Fibroblast of lung (primary cell): ENCODE results near the gene RIGI. TPM values are rescaled to one million over a fixed set of nuclear protein-coding genes. Genes with fewer than 3 reads are reported as not detected.
"Not testable (repeated sequence)": the region's sequence is repeated elsewhere in the genome, so short reads cannot be mapped to it uniquely, and the experiment has no call there.

Experiments used
- DNase-seq, 2 donors: peaks; one replicate each; pipeline versions ENCODE4 v3.0.0 to v3.0.0-alpha.2; 2010; ENCODE audit warnings: low read depth in 2 of 2
- H2AFZ ChIP-seq: 2 replicates; pipeline ENCODE4 v1.5.1; 2012; ENCODE audit warnings: low read length, control low read depth, inconsistent platforms
- H3K27ac ChIP-seq: 2 replicates; pipeline ENCODE4 v1.5.1; 2011; ENCODE audit warnings: low read length, control low read depth; ENCODE audit not compliant: insufficient read depth
- H3K27me3 ChIP-seq: 2 replicates; pipeline ENCODE4 v1.5.1; 2011; ENCODE audit warnings: mild to moderate bottlenecking, low read length; ENCODE audit not compliant: control insufficient read depth, insufficient read depth
- H3K36me3 ChIP-seq: 2 replicates; pipeline ENCODE4 v1.5.1; 2011; ENCODE audit warnings: low read length; ENCODE audit not compliant: control insufficient read depth, insufficient read depth
- H3K4me1 ChIP-seq: 2 replicates; pipeline ENCODE4 v1.5.1; 2011; ENCODE audit warnings: low read length; ENCODE audit not compliant: control insufficient read depth, insufficient read depth; ENCODE audit errors: extremely low read depth
- H3K4me2 ChIP-seq: 2 replicates; pipeline ENCODE4 v1.5.1; 2011; ENCODE audit warnings: low read length, control low read depth; ENCODE audit not compliant: insufficient read depth; ENCODE audit errors: extremely low read depth
- H3K4me3 ChIP-seq, 4 experiments: fragments of 200-600 bp in 1 of 4; sonication (generic) in 1 of 4; replicated peaks in 1 of 4; 2 replicates each; pipeline ENCODE4 v1.5.1; 2011 to 2016; ENCODE audit warnings: low read length in 4 of 4, low read depth in 3 of 4, mild to moderate bottlenecking in 3 of 4, control low read depth in 2 of 4, inconsistent platforms in 1 of 4, mixed read lengths in 1 of 4; ENCODE audit not compliant: insufficient read depth in 1 of 4; ENCODE audit errors: control extremely low read depth in 1 of 4
- H3K79me2 ChIP-seq: 2 replicates; pipeline ENCODE4 v1.5.1; 2012; ENCODE audit warnings: mild to moderate bottlenecking, low read length, inconsistent platforms; ENCODE audit not compliant: control insufficient read depth, insufficient read depth
- H3K9ac ChIP-seq: 2 replicates; pipeline ENCODE4 v1.5.1; 2011; ENCODE audit warnings: mild to moderate bottlenecking, low read length, control low read depth; ENCODE audit not compliant: insufficient read depth
- H3K9me3 ChIP-seq: 2 replicates; pipeline ENCODE4 v1.5.1; 2012; ENCODE audit warnings: low read depth, low read length; ENCODE audit not compliant: control insufficient read depth, insufficient read depth
- H4K20me1 ChIP-seq: 2 replicates; pipeline ENCODE4 v1.5.1; 2011; ENCODE audit warnings: low read length; ENCODE audit not compliant: control insufficient read depth, insufficient read depth; ENCODE audit errors: extremely low read depth
- CTCF ChIP-seq, 2 donors: IDR thresholded peaks in 1 of 2; conservative IDR thresholded peaks in 1 of 2; 1 replicate in 1 of 2; 2 replicates in 1 of 2; pipeline ENCODE4 v1.5.1; 2011 to 2012; ENCODE audit warnings: low read length in 2 of 2, control low read depth in 1 of 2, inconsistent platforms in 1 of 2, low read depth in 1 of 2, mild to moderate bottlenecking in 1 of 2
- EZH2 ChIP-seq: IDR thresholded peaks from 2 replicates; pipeline ENCODE4 v1.5.1; 2012; ENCODE audit warnings: low read length, control low read depth, mild to moderate bottlenecking; ENCODE audit errors: missing control alignments
- polyA plus RNA-seq, 2 donors: library from polyadenylated mRNA; depleted of rRNA in 1 of 2; stranded (reverse) in 1 of 2; unstranded in 1 of 2; fragments of >200 nt; gene quantifications; 2 replicates each; pipeline ENCODE4 v1.2.1, GENCODE V29; 2011 to 2012; ENCODE audit warnings: missing spikeins in 1 of 2
- total RNA-seq: library from RNA; depleted of rRNA; stranded (reverse); fragments of >200 nt; gene quantifications from 2 replicates; pipeline ENCODE4 v1.2.1, GENCODE V29; 2014

Gene RIGI
- total and polyA plus RNA-seq, 2 donors (not counting 1 experiment from before 2014, with no cell fraction given): 8.8 to 13.2 TPM

- Histone ChIP-seq H3K27me3 (no peaks in the 10 kb centered on the region), H3K27ac (peak overlapping the region; percentile 98), H3K36me3 (no peaks in the 10 kb centered on the region), H3K9me3 (no peaks in the 10 kb centered on the region), H3K9ac (peak overlapping the region; percentile 97), H3K4me3 (peak overlapping the region; percentile 67 to 90 (median 76)), H3K79me2 (peaks cover 49% of the 10 kb centered on the region), H4K20me1 (no peaks in the 10 kb centered on the region), H3K4me1 (no peaks in the 10 kb centered on the region), H3K4me2 (peak overlapping the region; percentile 89), H2AFZ (peak overlapping the region; percentile 41)
- DNase-seq: peak; percentile 51 to 60
- TF ChIP-seq EZH2: no peak
- no peak for TF ChIP-seq CTCF (conservative IDR thresholded peaks at IDR 0.05 in 1 of 2, IDR thresholded peaks at IDR 0.05 in 1 of 2; ENCODE audit: low read depth in 1 of 2, low read length in 2 of 2)
Measured at GRCh38 chr9:32551276-32552051, 25.5 kb upstream of the RIGI start.

- Histone ChIP-seq H3K36me3 (no peaks in the 10 kb centered on the region), H2AFZ (peak overlapping the region; percentile 41), H3K4me2 (peak overlapping the region; percentile 90), H3K4me1 (no peaks in the 10 kb centered on the region), H3K79me2 (peaks cover 55% of the 10 kb centered on the region), H3K9ac (peak overlapping the region; percentile 97), H3K4me3 (peak overlapping the region; percentile 67 to 90 (median 76)), H3K27ac (peak overlapping the region; percentile 98), H3K9me3 (no peaks in the 10 kb centered on the region), H4K20me1 (no peaks in the 10 kb centered on the region), H3K27me3 (no peaks in the 10 kb centered on the region)
- no peak for TF ChIP-seq EZH2
- TF ChIP-seq CTCF (conservative IDR thresholded peaks at IDR 0.05 in 1 of 2, IDR thresholded peaks at IDR 0.05 in 1 of 2; ENCODE audit: low read depth in 1 of 2, low read length in 2 of 2): no peak
- DNase-seq: peak; percentile 89 to 94
Measured at GRCh38 chr9:32550562-32551275, 24.7 kb upstream of the RIGI start.

GRCh38 chr9:32550150-32550561 is 24.2 kb upstream of the RIGI start:
- H3K9ac ChIP-seq: peak overlapping the region; percentile 76
- H2AFZ ChIP-seq: no peak overlapping the region
- no peaks in the 10 kb centered on the region for H3K4me1 ChIP-seq
- peak in 1 of 2 donors; percentile 38 for TF ChIP-seq CTCF (conservative IDR thresholded peaks at IDR 0.05 in 1 of 2, IDR thresholded peaks at IDR 0.05 in 1 of 2; ENCODE audit: low read depth in 1 of 2, low read length in 2 of 2)
- TF ChIP-seq EZH2: no peak
- peak overlapping the region; percentile 98 for H3K27ac ChIP-seq
- no peaks in the 10 kb centered on the region for H3K36me3 ChIP-seq
- peaks cover 60% of the 10 kb centered on the region for H3K79me2 ChIP-seq
- no peaks in the 10 kb centered on the region for H3K27me3 ChIP-seq
- no peaks in the 10 kb centered on the region for H4K20me1 ChIP-seq
- H3K4me2 ChIP-seq: peak overlapping the region; percentile 90
- DNase-seq: peak; percentile 41 to 51
- peak overlapping the region; percentile 67 to 90 (median 76) for H3K4me3 ChIP-seq
- H3K9me3 ChIP-seq: no peaks in the 10 kb centered on the region

GRCh38 chr9:32548213-32548612 is 22.2 kb upstream of the RIGI start:
- H3K4me3 ChIP-seq, H3K4me1 ChIP-seq, H3K9me3 ChIP-seq, H3K27me3 ChIP-seq, H3K4me2 ChIP-seq, H3K9ac ChIP-seq, DNase-seq, H2AFZ ChIP-seq, H3K36me3 ChIP-seq, H3K27ac ChIP-seq, H4K20me1 ChIP-seq: not testable (repeated sequence)
- H3K79me2 ChIP-seq: peaks cover 72% of the 10 kb centered on the region
